DOHH2 (cell line): Measurements from ENCODE around the gene PRDM5.

Experiments used
- H3F3A ChIP-seq: fragments of 200-600 bp; sonication (generic), shearing (Covaris generic); 2 replicates; pipeline ENCODE4 v1.6.0; 2016; ENCODE audit warnings: antibody characterized with exemption, mild to moderate bottlenecking; ENCODE audit not compliant: control insufficient read depth, insufficient read depth
- H3K27ac ChIP-seq: fragments of 200-600 bp; sonication (generic); 2 replicates; pipeline ENCODE4 v1.5.1; 2014; ENCODE audit warnings: low read depth, mild to moderate bottlenecking, low read length, moderate library complexity
- H3K27me3 ChIP-seq: fragments of 200-600 bp; sonication (generic); 2 replicates; pipeline ENCODE4 v1.6.1; 2014; ENCODE audit warnings: mild to moderate bottlenecking, low read length, mixed read lengths; ENCODE audit not compliant: control insufficient read depth
- H3K36me3 ChIP-seq: fragments of 200-600 bp; sonication (generic); 2 replicates; pipeline ENCODE4 v1.6.1; 2014; ENCODE audit warnings: mild to moderate bottlenecking, low read length, moderate library complexity, mixed read lengths; ENCODE audit not compliant: control insufficient read depth
- H3K4me1 ChIP-seq: fragments of 200-600 bp; sonication (generic); 2 replicates; pipeline ENCODE4 v1.6.1; 2014; ENCODE audit warnings: mild to moderate bottlenecking, low read length, mixed read lengths; ENCODE audit not compliant: control insufficient read depth
- H3K4me2 ChIP-seq: fragments of 200-600 bp; sonication (generic); 2 replicates; pipeline ENCODE4 v1.6.0; 2014; ENCODE audit warnings: mild to moderate bottlenecking, low read length, moderate library complexity
- H3K4me3 ChIP-seq: fragments of 200-600 bp; sonication (generic); 2 replicates; pipeline ENCODE4 v1.5.1; 2014; ENCODE audit warnings: mild to moderate bottlenecking, low read length, mixed read lengths
- H3K79me2 ChIP-seq: fragments of 200-600 bp; sonication (generic); 2 replicates; pipeline ENCODE4 v1.6.1; 2014; ENCODE audit warnings: mild to moderate bottlenecking, low read length, mixed read lengths; ENCODE audit not compliant: control insufficient read depth
- H3K9me2 ChIP-seq: fragments of 200-600 bp; sonication (generic); replicated peaks from 2 replicates; pipeline ENCODE4 v1.6.1; 2014; ENCODE audit warnings: mild to moderate bottlenecking, low read length, mixed read lengths; ENCODE audit not compliant: control insufficient read depth
- H3K9me3 ChIP-seq: fragments of 200-600 bp; sonication (generic); 2 replicates; pipeline ENCODE4 v1.6.1; 2014; ENCODE audit warnings: antibody characterized with exemption, low read length, mixed read lengths; ENCODE audit not compliant: control insufficient read depth, insufficient read depth
- H4K20me1 ChIP-seq: fragments of 200-600 bp; sonication (generic); 2 replicates; pipeline ENCODE4 v1.6.0; 2014; ENCODE audit warnings: low read depth, mild to moderate bottlenecking, antibody characterized with exemption, low read length, moderate library complexity; ENCODE audit not compliant: control insufficient read depth, insufficient read depth
- EZH2phosphoT487 ChIP-seq: fragments of 200-600 bp; sonication (generic); IDR thresholded peaks from 2 replicates; pipeline ENCODE4 v1.6.1; 2017; ENCODE audit warnings: borderline replicate concordance, mild to moderate bottlenecking, antibody characterized with exemption, low read length, moderate library complexity, mixed read lengths
- TF ChIP-seq, protein P1 (sequence below): fragments of 200-600 bp; sonication (generic); IDR thresholded peaks from one replicate; pipeline ENCODE4 v1.5.1; 2014; ENCODE audit warnings: antibody characterized with exemption, mild to moderate bottlenecking, low read depth, low read length; ENCODE audit not compliant: poor library complexity, severe bottlenecking

Gene PRDM5

GRCh38 chr4:120673696-120674095 is 248.8 kb downstream of the PRDM5 start:
- Histone ChIP-seq H3K9me2 (no peaks in the 10 kb centered on the region), H3F3A (no peaks in the 10 kb centered on the region), H3K4me3 (no peak overlapping the region), H3K79me2 (no peaks in the 10 kb centered on the region), H3K9me3 (no peaks in the 10 kb centered on the region), H3K36me3 (no peaks in the 10 kb centered on the region), H3K4me2 (no peak overlapping the region), H3K27me3 (no peaks in the 10 kb centered on the region), H3K27ac (no peak overlapping the region), H3K4me1 (no peaks in the 10 kb centered on the region), H4K20me1 (no peaks in the 10 kb centered on the region)
- TF ChIP-seq EZH2phosphoT487, result no peak
- TF ChIP-seq, protein P1, sequence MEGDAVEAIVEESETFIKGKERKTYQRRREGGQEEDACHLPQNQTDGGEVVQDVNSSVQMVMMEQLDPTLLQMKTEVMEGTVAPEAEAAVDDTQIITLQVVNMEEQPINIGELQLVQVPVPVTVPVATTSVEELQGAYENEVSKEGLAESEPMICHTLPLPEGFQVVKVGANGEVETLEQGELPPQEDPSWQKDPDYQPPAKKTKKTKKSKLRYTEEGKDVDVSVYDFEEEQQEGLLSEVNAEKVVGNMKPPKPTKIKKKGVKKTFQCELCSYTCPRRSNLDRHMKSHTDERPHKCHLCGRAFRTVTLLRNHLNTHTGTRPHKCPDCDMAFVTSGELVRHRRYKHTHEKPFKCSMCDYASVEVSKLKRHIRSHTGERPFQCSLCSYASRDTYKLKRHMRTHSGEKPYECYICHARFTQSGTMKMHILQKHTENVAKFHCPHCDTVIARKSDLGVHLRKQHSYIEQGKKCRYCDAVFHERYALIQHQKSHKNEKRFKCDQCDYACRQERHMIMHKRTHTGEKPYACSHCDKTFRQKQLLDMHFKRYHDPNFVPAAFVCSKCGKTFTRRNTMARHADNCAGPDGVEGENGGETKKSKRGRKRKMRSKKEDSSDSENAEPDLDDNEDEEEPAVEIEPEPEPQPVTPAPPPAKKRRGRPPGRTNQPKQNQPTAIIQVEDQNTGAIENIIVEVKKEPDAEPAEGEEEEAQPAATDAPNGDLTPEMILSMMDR, result no peak

GRCh38 chr4:120672558-120673147 is 249.9 kb downstream of the PRDM5 start:
- no peaks in the 10 kb centered on the region for H3K9me3 ChIP-seq
- no peaks in the 10 kb centered on the region for H3K9me2 ChIP-seq
- no peaks in the 10 kb centered on the region for H4K20me1 ChIP-seq
- H3K4me1 ChIP-seq, result no peaks in the 10 kb centered on the region
- no peak overlapping the region for H3K4me3 ChIP-seq
- H3K27me3 ChIP-seq, result no peaks in the 10 kb centered on the region
- H3K36me3 ChIP-seq, result no peaks in the 10 kb centered on the region
- H3K4me2 ChIP-seq, result no peak overlapping the region
- H3F3A ChIP-seq, result no peaks in the 10 kb centered on the region
- no peak overlapping the region for H3K27ac ChIP-seq
- TF ChIP-seq, protein P1, result no peak
- no peak for TF ChIP-seq EZH2phosphoT487
- no peaks in the 10 kb centered on the region for H3K79me2 ChIP-seq

DNA sequence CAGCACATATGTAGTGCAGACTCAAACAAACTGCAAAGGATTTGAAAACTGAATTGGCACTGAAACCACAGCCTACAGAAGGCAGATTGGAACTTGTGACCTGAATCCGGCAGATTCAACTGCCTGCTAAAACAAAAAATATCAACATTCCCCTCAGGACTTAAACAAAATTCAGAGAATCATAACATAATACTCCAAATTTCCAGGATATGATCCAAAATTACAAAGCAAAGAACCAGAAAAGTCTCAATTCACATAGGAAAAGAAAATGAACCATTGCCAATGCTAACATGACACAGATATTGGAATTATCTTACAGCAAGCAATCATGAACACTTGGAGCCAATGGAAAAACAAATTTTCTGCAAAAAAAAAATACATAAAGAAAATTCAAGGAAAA is 250.4 kb downstream of the PRDM5 start:
- no peaks in the 10 kb centered on the region for H3F3A ChIP-seq
- H3K27ac ChIP-seq, result no peak overlapping the region
- H3K79me2 ChIP-seq, result no peaks in the 10 kb centered on the region
- H4K20me1 ChIP-seq, result no peaks in the 10 kb centered on the region
- H3K27me3 ChIP-seq, result no peaks in the 10 kb centered on the region
- TF ChIP-seq EZH2phosphoT487, result no peak
- TF ChIP-seq, protein P1, result no peak
- H3K9me3 ChIP-seq, result no peaks in the 10 kb centered on the region
- H3K4me1 ChIP-seq, result no peaks in the 10 kb centered on the region
- H3K36me3 ChIP-seq, result no peaks in the 10 kb centered on the region
- H3K4me3 ChIP-seq, result no peak overlapping the region
- H3K9me2 ChIP-seq, result no peaks in the 10 kb centered on the region
- H3K4me2 ChIP-seq, result no peak overlapping the region
